ENCODE results near the gene BET1.

- TF ChIP-seq CTCF (IDR thresholded peaks at IDR 0.05): no peak
- TF ChIP-seq EZH2phosphoT487 (IDR thresholded peaks at IDR 0.05): no peak
These were observed 16.9 kb downstream of the BET1 start for GRCh38 chr7:93987297-93987696.
